ENCODE measurements around the gene BCL3. TPM values are rescaled to one million over a fixed set of nuclear protein-coding genes. Genes with fewer than 3 reads are reported as not detected.

Gene BCL3
- total and polyA plus RNA-seq, 10 of the 15 experiments (the other 5 are each of a cell fraction or from before 2014, with no cell fraction given) = 0.55 to 22.7 (median 3.6) TPM

GRCh38 chr19:44762038-44762437 lies 13.5 kb downstream of the BCL3 start:
- POLR2A ChIA-PET = no interaction called here
- H4K20me1 ChIP-seq (ENCODE audit: control insufficient read depth, insufficient read depth) = no peaks in the 10 kb centered on the region
- FAIRE-seq (no peak), ATAC-seq (peak; percentile 32; the same call in 2 of the 3 replicates), DNase-seq (ENCODE audit: low read depth, low spot score) (no peak)
- in situ Hi-C loops (cut with MboI) = no loop called here
- H3K9ac ChIP-seq (ENCODE audit: control insufficient read depth, insufficient read depth, low read length) = no peak overlapping the region
- H3K4me1 ChIP-seq (ENCODE audit: control insufficient read depth, insufficient read depth, low read length) = no peaks in the 10 kb centered on the region; the same call in 1 of the 2 replicates
- intact Hi-C loops (cut with micrococcal nuclease; ENCODE audit: unreplicated experiment) = no loop called here
- no peaks in the 10 kb centered on the region for H3K9me3 ChIP-seq (replicated peaks; ENCODE audit: control insufficient read depth, insufficient read depth, low read length)
- H3K27me3 ChIP-seq (replicated peaks in 1 of 2; ENCODE audit: control insufficient read depth in 2 of 2, insufficient read depth in 2 of 2, low read length in 1 of 2) = no peaks in the 10 kb centered on the region
- no TSS peak for BruUV-seq (replicated peaks)
- TF ChIP-seq KLF5 (IDR thresholded peaks at IDR 0.05; ENCODE audit: partially characterized antibody) = no peak
- no peak for TF ChIP-seq TCF7 (IDR thresholded peaks at IDR 0.05; ENCODE audit: borderline replicate concordance)
- TF ChIP-seq BRCA1 (IDR thresholded peaks at IDR 0.05; ENCODE audit: low read depth, low read length) = no peak
- no peak for TF ChIP-seq SUZ12 (IDR thresholded peaks at IDR 0.05; ENCODE audit: unreplicated experiment)
- TF ChIP-seq TAF1 (IDR thresholded peaks at IDR 0.05; ENCODE audit: borderline replicate concordance, low read depth, low read length) = no peak
- TF ChIP-seq BCL11A (IDR thresholded peaks at IDR 0.05; ENCODE audit: low read depth, low read length) = no peak
- no peak for TF ChIP-seq STAT1 (conservative IDR thresholded peaks at IDR 0.05)
- TF ChIP-seq RFX5 (IDR thresholded peaks at IDR 0.05; ENCODE audit: low read depth, low read length) = no peak
- TF ChIP-seq SMC3 (IDR thresholded peaks at IDR 0.05; ENCODE audit: borderline replicate concordance, low read length) = no peak
- no peak for TF ChIP-seq HCFC1 (IDR thresholded peaks at IDR 0.05; ENCODE audit: low read length)
- TF ChIP-seq E2F8 (IDR thresholded peaks at IDR 0.05; ENCODE audit: low read depth, partially characterized antibody) = no peak
- no peak for TF ChIP-seq JUND (IDR thresholded peaks at IDR 0.05; ENCODE audit: low read depth, low read length)
- no peak for TF ChIP-seq MEF2B (IDR thresholded peaks at IDR 0.05; ENCODE audit: partially characterized antibody, poor library complexity, severe bottlenecking)
- TF ChIP-seq MYB (IDR thresholded peaks at IDR 0.05; ENCODE audit: borderline replicate concordance, low read depth, low read length) = no peak
- TF ChIP-seq, protein P1, sequence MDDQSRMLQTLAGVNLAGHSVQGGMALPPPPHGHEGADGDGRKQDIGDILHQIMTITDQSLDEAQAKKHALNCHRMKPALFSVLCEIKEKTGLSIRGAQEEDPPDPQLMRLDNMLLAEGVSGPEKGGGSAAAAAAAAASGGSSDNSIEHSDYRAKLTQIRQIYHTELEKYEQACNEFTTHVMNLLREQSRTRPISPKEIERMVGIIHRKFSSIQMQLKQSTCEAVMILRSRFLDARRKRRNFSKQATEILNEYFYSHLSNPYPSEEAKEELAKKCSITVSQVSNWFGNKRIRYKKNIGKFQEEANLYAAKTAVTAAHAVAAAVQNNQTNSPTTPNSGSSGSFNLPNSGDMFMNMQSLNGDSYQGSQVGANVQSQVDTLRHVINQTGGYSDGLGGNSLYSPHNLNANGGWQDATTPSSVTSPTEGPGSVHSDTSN (IDR thresholded peaks at IDR 0.05; ENCODE audit: insufficient replicate concordance, low read depth, low read length) = no peak
- no peak overlapping the region for H2AFZ ChIP-seq (ENCODE audit: control insufficient read depth, low read depth, low read length)
- SMC1A ChIA-PET (ENCODE audit: uncharacterized antibody, unreplicated experiment) = interaction anchor here (1.6 kb wide), 1 partner anchor 38 kb away, joined by 4 read pairs; no protein-coding TSS in a partner anchor
- no peak overlapping the region for H3K27ac ChIP-seq (ENCODE audit: control insufficient read depth, insufficient read depth)
- CTCF ChIA-PET = interaction anchor here (15.6 kb wide), 1 partner anchor 37 kb away, joined by 513 read pairs; no protein-coding TSS in a partner anchor
- WGBS (ENCODE audit: insufficient coverage, insufficient replicate concordance, low lambda C conversion rate, missing lambda C conversion rate) = 50% methylated on average over 8 of the region's 8 CpGs
- no peak overlapping the region for H3K4me2 ChIP-seq (ENCODE audit: control insufficient read depth, insufficient read depth)
- no peaks in the 10 kb centered on the region for H3K79me2 ChIP-seq (ENCODE audit: control insufficient read depth, insufficient read depth, low read length)
- H3K4me3 ChIP-seq = no peak overlapping the region
- peaks cover 3 to 9% of the 10 kb centered on the region in 2 experiments; a peak in 3 of 4 replicates for H3K36me3 ChIP-seq (ENCODE audit: control insufficient read depth in 2 of 2, insufficient read depth in 2 of 2, low read length in 1 of 2)
- RAD21 ChIA-PET (ENCODE audit: unreplicated experiment) = interaction anchor here (1.2 to 2.3 kb wide), 2 partner anchors 38 to 40 kb away, joined by 4 to 7 read pairs; no protein-coding TSS in a partner anchor
